PFSK-1 (cell line): ENCODE data around the gene GCAT.

Source experiments
- POLR2AphosphoS5 ChIP-seq: IDR thresholded peaks from 2 replicates; pipeline ENCODE4 v1.6.1; 2012; ENCODE audit warnings: low read depth, mild to moderate bottlenecking, control low read depth, low read length, moderate library complexity
- REST ChIP-seq, 2 experiments: IDR thresholded peaks; 2 replicates each; pipeline versions ENCODE4 v1.6.1 to v1.8.0; 2011 to 2012; ENCODE audit warnings: low read depth in 2 of 2, low read length in 2 of 2, control low read depth in 1 of 2, inconsistent platforms in 1 of 2, mild to moderate bottlenecking in 1 of 2, moderate library complexity in 1 of 2; ENCODE audit not compliant: insufficient read depth in 1 of 2
- SIN3A ChIP-seq: IDR thresholded peaks from 2 replicates; pipeline ENCODE4 v1.6.1; 2012; ENCODE audit warnings: mild to moderate bottlenecking, low read length, moderate library complexity, borderline replicate concordance; ENCODE audit not compliant: insufficient read depth
- TAF1 ChIP-seq: IDR thresholded peaks from 2 replicates; pipeline ENCODE4 v1.6.1; 2012; ENCODE audit warnings: low read length, control low read depth, borderline replicate concordance; ENCODE audit not compliant: insufficient read depth

GRCh38 chr22:37865510-37865909 is 57.8 kb downstream of the GCAT start:
- TF ChIP-seq POLR2AphosphoS5 (no peak), REST (IDR thresholded peaks at IDR 0.05; ENCODE audit: insufficient read depth in 1 of 2, low read depth in 2 of 2, low read length in 2 of 2) (no peak), SIN3A (no peak), TAF1 (no peak)
